Right forelimb (tissue), 1 donor: ENCODE data around the gene CD38.

ENCODE experiments used
- DNase-seq: peaks from one replicate; pipeline ENCODE4 v3.0.0-alpha.2; 2018

The CD38 gene

DNA sequence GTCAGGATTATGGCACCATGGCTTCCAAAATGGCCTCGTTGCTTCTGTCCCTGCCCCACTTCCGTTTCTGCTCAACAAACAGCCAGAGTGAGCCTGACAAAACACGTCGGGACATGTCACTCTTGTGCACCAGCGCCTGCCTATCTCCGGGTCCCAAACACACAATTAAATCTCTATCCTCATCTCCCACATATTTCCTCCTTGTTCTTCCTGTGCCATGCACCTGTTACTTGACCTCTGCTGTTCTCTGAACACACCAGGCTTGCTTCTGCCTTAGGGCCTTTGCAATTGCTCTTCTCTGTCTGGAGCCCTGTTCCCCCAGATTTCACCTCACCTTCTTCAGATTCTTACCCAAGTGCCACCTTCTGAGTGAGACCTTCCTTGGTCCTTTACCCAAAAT, 12.7 kb upstream of the CD38 start:
- no peak for DNase-seq

DNA sequence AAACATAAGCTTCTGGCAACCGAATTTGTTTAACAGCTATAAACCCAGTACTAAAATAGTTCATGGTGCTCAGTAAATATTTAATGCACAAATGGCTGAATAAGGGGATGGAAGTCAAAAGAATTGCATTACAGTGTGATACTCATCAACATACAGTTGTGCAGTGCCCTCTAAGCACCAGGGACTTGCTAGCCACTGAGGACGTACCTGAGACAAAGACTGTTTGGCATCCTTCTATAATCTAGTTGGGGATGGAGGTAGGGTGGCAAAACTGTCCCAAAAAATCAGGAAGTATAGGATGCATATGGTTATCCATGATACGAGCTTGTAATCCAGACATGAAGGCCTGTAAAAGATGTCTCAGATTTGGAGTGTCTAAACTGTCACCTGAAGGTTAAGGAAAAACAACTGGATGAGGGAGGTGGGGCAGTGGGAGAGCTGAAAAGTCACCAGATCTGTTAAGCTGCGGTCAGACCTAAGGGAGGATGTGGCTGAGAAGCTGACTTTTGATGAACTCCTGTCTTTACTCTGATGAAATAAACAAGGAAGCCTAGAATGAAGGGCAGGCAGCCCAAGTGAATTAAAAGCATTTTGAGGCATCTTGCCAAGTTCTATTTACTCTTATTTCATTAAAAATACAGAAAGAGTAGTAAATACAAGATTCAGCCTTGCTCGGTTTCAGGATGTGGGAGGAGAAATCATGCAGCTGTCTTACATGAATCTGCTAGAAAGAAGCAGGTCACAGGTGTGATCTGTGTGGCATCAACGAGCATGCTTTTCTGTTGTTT, 12.0 kb upstream of the CD38 start:
- no peak for DNase-seq

- DNase-seq, result no peak
Measured at GRCh38 chr4:15766821-15767220, 11.3 kb upstream of the CD38 start.

- no peak for DNase-seq
Measured at GRCh38 chr4:15769202-15769601, 8.9 kb upstream of the CD38 start.

- DNase-seq, result no peak
Measured at GRCh38 chr4:15771216-15772058, 6.7 kb upstream of the CD38 start.

- DNase-seq, result no peak
Measured at GRCh38 chr4:15774020-15774420, 4.1 kb upstream of the CD38 start.

DNA sequence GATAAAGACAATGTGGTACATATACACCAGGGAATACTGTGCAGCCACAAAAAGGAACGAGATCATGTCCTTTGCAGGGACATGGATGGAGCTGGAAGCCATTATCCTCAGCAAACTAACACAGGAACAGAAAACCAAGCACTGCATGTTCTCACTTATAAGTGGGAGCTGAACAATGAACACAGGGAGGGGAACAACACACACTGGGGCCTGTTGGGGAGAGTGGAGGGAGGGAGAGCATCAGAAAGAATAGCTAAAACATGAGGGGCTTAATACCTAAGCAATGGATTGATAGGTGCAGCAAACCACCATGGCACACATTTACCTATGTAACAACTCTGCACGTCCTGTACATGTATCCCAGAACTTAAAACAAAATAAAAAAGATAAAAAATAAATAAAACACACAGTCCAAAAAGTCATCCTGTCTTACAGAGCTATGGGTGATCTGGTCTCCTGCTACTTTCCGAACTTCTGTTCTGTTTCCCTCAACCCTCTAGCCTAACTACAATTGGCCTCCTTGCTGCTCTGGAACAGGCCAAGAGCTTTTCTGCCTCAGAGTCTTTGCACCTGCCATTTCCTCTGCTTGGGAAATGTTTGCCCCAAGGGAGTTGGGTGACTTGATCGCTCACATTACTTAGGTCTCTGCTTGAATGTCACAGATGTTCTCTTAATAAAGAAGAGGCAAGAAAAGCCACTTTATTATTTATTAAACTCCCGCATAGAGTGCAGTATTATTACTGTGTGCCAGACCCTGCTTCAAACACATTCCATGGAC, 1.1 kb upstream of the CD38 start:
- no peak for DNase-seq

GRCh38 chr4:15777697-15778288, 335 bp upstream of the CD38 start:
- no peak for DNase-seq

DNA sequence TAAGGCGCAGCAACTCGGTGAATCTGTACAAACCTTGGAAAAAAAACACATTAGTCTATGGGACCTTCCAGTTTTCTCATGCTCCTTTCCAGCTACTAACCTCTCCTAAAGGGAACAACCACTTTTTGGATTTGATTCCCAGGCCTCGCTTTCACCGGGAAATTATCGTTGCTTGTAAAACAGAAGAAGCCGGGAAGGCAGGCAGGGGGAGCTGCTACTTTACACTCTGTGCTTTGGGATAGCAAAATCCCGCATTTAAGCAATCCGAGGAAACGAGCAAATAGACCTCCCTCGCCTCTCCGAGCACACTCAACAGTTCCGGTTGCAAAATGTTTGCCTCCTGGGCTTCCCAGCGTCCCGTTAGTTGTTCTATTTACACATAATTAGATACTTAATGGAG, 1.2 kb downstream of the CD38 start:
- DNase-seq, result peak; percentile 71

GRCh38 chr4:15779809-15780208, 1.7 kb downstream of the CD38 start:
- no peak for DNase-seq

GRCh38 chr4:15781427-15782095, 3.4 kb downstream of the CD38 start:
- DNase-seq, result no peak

DNA sequence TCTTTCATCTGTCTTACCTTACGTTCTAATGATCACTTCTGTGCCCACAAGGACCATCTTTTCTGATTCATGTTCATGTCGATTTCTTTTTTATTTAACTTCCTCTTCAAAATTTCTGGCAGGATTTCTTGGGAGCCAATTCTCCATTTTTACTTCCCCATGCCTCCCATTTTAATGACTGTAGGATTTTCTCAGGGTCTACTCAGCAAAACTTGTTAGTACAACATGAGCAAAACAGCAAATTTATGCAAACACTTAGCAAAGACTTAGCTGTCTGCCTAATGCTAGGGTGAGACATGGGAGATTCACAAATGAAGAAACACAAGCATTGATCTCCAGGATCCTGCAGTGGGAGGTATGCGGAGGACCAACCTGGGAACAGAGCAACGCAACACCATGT, 5.5 kb downstream of the CD38 start:
- no peak for DNase-seq

- no peak for DNase-seq
Measured at GRCh38 chr4:15784959-15785634, 7.0 kb downstream of the CD38 start.

- no peak for DNase-seq
Measured at GRCh38 chr4:15786743-15787142, 8.6 kb downstream of the CD38 start.

GRCh38 chr4:15792974-15793373, 14.8 kb downstream of the CD38 start:
- DNase-seq, result no peak

DNA sequence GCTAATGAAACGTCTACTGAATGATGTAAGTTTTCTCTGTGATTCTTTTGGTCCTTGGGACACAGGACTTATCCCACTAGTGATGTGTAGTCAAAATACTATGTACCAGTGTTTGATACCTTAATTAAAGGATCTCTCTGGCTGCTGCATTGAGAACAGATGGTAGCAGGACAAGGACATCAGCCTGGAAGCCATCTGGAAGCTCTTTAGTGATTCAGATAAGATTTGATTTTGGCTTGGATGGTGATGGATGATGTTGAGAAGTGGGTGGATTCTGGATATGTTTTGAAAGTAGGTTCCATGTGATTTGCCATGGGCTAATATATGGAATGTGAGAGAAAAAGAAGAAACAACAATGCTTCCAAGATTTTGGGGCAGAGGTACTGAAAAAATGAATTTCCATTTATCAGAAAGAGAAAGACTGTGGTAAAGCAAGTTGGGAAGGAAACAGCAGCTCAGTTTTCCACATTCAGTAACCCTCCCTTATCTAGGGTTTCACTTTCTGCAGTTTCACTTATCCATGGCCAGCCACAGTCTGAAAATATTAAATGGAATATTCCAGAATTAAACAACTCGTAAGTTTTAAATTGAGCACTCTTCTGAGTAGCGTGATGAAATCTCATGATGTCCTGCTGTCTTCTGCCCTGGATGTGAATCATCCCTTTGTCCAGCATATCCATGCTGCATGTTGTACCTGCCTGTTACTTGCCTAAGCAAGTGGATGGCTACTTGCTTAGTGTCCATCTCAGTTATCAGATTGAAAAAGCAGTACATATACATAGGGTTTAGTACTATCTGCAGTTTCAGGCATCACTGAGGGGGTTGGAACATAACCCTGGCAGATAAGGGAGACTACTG, 15.6 kb downstream of the CD38 start:
- no peak for DNase-seq

- no peak for DNase-seq
Measured at GRCh38 chr4:15794426-15794825, 16.3 kb downstream of the CD38 start.

DNA sequence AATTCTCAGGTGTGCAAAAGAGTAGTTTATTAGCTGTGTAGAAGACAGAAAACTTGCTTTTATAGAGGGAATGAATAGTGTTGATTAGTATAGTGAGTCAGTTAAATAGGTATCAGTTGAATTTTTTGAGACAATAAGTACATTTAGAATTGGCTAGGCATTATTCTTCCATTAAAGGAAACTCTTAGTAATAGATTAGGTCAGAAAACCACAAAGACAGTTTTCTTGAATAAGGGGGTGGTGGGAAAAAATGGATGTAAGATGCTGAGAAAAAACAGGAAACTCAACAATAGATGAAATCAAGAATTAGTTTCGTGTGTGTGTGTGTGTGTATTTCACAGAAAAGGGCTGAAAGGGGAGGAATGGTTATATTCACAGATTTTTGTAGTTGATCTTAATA, 16.8 kb downstream of the CD38 start:
- no peak for DNase-seq

- no peak for DNase-seq
Measured at GRCh38 chr4:15797320-15797719, 19.2 kb downstream of the CD38 start.

DNA sequence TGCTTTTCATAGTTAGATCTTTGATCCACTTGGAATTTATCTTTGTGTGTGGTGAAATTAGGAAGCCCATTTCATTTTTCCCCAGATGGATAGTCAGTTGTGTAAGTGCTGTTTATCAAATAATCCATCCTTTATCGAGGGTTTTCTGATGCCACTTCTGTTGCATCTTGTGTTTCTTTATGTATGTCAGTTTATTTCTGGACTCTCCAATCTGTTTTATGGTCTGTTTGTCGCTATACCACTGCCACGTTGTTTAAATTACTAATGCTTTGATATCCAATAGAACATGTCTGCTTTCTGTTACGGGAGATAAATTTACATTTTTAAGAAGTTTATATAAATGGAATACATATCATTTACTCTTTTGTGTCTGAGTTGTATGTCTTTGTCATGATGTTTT, 21.0 kb downstream of the CD38 start:
- no peak for DNase-seq

DNA sequence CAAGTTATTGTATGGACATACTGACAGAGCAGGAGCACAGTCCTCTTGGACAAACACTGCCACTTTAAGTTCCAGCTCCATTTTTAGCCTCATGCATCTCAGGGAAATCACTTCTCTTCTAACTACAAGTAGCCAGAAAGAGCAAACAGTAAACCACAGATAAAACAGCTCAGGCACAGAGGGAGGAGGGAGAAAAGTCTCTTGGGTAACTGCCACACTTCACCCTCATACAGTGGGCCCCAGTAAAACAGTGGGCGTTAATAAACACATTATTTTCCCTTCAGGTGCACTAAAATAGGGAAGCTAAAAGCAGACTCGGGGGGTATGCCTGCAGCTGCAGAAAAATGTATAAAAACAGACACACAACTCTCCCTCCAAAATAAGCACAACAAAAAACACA, 21.6 kb downstream of the CD38 start:
- DNase-seq, result no peak
